NB4 (cell line): ENCODE measurements around the gene FMNL2.

ENCODE experiments used
- DNase-seq: peaks from one replicate; pipeline ENCODE4 v3.0.0; 2010; ENCODE audit warnings: low read depth
- H3K4me3 ChIP-seq: one replicate; pipeline ENCODE4 v1.5.1; 2011; ENCODE audit warnings: mild to moderate bottlenecking, low read depth, low read length, moderate library complexity
- MYC ChIP-seq: IDR thresholded peaks from 2 replicates; pipeline ENCODE4 v1.6.1; 2011; ENCODE audit warnings: low read depth, low read length
- POLR2A ChIP-seq: IDR thresholded peaks from 2 replicates; pipeline ENCODE4 v1.6.1; 2011; ENCODE audit warnings: mild to moderate bottlenecking; ENCODE audit not compliant: insufficient read length; ENCODE audit errors: extremely low read depth
- TF ChIP-seq, protein P1 (sequence below): IDR thresholded peaks from one replicate; pipeline ENCODE4 v1.5.1; 2012; ENCODE audit warnings: low read depth, low read length
- TF ChIP-seq, protein P2 (sequence below): IDR thresholded peaks from 2 replicates; pipeline ENCODE4 v1.6.1; 2011; ENCODE audit warnings: low read depth, low read length

Gene FMNL2

DNA sequence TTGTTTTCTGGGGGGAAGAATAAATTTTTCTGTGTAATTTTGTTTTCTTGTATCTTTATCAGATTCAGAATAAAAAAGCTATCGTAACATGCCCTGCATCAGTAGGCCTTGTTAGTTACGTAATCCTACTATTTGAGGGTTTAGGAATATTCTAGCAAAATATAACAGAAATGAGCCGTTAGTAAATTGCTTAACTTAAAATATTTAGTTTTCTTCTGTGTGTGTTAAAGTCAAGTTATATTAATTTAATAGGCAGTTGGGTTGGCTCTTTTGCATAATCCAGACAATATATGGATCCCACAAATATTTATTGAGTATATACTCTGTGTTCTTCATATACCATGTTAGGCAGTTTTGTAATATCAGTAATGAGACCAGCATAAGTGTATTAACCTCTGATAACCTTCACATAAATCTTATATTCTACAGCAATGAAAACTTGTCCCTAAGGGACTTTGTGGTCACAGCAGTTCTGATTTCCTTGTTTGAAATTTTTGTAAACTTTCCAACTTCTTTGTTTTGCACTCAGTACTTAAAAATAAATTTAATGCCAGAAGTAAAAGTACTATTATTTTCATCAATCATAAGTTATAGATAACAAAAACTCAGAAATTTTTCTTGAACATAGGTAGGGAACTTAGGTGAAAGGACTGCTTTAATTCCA is 151.9 kb downstream of the FMNL2 start:
- TF ChIP-seq, protein P1, sequence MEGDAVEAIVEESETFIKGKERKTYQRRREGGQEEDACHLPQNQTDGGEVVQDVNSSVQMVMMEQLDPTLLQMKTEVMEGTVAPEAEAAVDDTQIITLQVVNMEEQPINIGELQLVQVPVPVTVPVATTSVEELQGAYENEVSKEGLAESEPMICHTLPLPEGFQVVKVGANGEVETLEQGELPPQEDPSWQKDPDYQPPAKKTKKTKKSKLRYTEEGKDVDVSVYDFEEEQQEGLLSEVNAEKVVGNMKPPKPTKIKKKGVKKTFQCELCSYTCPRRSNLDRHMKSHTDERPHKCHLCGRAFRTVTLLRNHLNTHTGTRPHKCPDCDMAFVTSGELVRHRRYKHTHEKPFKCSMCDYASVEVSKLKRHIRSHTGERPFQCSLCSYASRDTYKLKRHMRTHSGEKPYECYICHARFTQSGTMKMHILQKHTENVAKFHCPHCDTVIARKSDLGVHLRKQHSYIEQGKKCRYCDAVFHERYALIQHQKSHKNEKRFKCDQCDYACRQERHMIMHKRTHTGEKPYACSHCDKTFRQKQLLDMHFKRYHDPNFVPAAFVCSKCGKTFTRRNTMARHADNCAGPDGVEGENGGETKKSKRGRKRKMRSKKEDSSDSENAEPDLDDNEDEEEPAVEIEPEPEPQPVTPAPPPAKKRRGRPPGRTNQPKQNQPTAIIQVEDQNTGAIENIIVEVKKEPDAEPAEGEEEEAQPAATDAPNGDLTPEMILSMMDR: no peak
- TF ChIP-seq MYC: no peak

DNA sequence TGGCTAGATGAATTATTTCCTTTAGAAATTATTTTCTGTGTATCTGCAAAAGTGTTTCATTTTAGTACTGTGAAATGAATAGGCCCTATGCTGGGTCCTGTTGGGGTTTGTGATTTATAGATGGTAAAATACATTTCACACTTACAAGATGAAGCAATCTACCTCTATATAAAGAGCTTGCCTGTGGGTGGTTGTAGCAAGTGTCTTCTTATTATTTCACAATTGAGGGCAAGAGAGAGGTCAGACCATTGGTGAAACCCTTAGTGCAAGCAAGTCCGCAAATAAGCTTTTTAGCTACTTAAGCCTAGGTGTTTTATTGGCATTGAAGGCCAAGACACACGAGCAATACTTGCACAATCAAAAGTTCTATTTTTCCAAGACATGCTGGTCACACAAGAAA is 153.1 kb downstream of the FMNL2 start:
- TF ChIP-seq POLR2A (no peak), MYC (no peak)
- TF ChIP-seq, protein P2, sequence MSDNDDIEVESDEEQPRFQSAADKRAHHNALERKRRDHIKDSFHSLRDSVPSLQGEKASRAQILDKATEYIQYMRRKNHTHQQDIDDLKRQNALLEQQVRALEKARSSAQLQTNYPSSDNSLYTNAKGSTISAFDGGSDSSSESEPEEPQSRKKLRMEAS: no peak
- TF ChIP-seq, protein P1: no peak
- H3K4me3 ChIP-seq: no peak overlapping the region
- peak; percentile 62 for DNase-seq

More for the DNA sequence above, 151.9 kb downstream of the FMNL2 start:
- DNase-seq: peak; percentile 18
- no peak overlapping the region for H3K4me3 ChIP-seq

DNA sequence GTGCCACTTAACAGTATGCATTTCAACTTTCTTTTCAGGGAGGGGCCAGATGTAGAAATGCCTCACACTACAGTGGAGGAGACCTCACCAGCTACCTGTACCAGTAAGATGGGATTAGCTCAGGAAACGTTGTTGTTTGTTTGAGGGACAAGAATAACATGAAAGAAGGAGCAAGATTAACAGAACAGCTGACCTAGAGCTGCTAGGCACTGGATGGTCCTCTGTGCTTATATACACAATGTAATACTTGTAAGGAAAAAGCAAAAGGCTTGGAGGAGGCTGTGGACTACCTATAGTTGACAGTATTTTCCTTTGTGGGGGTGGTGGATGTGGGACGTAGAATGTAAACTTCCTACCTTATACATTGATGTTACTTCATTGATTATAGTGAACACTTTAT is 154.4 kb downstream of the FMNL2 start:
- TF ChIP-seq, protein P2: no peak
- TF ChIP-seq, protein P1: no peak
- no peak for TF ChIP-seq POLR2A
- no peak for TF ChIP-seq MYC
- DNase-seq: no peak
- no peak overlapping the region for H3K4me3 ChIP-seq

DNA sequence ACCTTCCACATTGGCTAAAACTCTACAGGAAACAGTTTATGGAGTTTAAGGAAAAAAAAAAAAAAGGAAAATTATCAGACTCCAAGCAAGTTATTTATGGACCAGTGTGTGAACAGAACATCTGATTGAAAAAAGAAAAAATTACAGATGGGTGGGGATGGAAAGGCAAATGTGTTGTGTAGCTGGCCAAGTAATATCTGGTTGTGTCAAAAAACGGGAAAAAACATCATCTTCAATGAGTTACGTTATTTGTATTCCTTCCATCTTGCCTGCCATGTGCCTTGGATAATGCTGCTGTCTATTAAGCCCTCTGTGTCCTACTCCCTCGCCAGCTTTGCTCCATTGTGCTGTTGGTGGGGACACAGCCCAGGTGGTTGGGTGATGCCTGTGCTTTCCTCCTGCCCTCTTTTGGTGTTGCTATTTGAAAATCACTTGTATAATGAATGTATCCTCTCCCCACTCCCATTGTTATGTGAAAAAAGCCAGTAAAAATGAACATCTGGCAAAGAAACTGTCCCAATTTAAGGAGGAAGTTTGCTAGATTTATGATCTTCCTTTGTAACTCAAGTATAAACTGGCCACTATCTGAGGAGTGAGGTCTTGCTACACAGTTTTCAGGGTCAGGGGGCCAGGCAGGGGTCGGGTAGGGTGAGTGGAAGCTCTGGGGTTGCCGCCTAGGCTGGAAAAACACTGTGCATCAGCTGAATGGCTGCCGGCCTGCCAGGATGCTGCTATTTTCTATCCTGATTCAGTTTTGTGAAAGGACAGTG is 155.9 kb downstream of the FMNL2 start:
- DNase-seq: peak; percentile 37
- H3K4me3 ChIP-seq: no peak overlapping the region
- TF ChIP-seq, protein P1: no peak
- no peak for TF ChIP-seq POLR2A
- TF ChIP-seq, protein P2: no peak
- TF ChIP-seq MYC: no peak

DNA sequence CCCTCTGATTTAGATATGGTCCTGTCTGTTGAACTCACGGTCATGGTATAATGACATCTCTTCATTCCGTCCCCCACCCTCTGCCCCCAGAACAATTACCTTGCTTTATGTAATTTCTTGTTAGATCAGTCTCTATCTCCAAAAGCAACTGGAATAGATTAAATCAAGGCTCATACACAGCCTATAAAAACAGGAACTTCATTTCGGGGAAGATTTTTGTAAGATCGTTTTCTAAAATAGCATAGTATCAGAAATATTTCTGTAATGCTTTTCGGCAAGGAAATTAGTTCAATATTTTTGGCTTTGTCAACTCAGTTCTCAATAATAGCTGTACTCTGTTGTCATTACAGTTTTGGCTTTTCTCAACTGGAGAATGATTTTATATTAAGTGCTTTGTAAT is 157.2 kb downstream of the FMNL2 start:
- no peak overlapping the region for H3K4me3 ChIP-seq
- TF ChIP-seq POLR2A (no peak), MYC (no peak)
- TF ChIP-seq, protein P1: no peak
- TF ChIP-seq, protein P2: no peak
- DNase-seq: no peak

DNA sequence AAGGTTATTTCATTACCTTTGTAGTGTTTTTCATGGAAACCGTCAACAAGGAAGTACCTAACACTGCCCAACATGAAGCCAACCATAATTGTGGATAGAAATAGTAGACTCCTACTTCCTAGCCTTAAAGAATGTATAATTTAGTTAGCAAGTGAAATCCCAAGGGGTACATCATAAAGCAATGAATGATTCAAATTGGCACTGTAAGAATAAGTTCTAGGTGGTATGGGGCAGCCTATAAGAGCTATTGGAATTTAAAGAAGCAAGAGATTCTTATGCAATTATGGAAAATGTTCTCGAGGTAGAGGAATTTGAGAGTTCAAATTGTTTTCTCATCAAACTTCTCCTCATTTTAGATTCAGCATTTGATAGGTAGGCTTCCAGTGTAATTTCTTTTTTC is 157.9 kb downstream of the FMNL2 start:
- TF ChIP-seq, protein P2: no peak
- TF ChIP-seq, protein P1: no peak
- no peak for TF ChIP-seq POLR2A
- TF ChIP-seq MYC: no peak
- DNase-seq: no peak
- no peak overlapping the region for H3K4me3 ChIP-seq
